ENCODE data around the gene RGL1.

DNA sequence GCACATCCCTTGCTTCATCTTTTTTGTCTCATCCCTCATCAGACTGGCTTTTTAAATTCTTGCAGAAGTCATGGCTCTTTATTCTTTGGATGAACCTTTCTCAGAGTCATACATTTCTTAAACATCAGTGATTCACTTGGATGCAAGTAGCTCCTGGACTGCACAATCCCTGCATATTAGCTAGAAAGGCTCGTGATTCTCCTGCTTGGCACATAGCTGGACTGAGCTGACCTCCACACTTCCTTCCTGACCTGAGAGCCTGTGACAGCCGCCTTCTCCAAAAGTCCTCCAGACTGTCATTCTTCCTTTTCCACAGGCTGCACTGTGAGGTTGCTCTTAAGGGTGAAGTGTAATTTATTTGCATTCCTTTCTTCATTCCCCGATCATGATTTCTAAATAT lies 109.4 kb downstream of the RGL1 start:
- TF ChIP-seq, protein P1, sequence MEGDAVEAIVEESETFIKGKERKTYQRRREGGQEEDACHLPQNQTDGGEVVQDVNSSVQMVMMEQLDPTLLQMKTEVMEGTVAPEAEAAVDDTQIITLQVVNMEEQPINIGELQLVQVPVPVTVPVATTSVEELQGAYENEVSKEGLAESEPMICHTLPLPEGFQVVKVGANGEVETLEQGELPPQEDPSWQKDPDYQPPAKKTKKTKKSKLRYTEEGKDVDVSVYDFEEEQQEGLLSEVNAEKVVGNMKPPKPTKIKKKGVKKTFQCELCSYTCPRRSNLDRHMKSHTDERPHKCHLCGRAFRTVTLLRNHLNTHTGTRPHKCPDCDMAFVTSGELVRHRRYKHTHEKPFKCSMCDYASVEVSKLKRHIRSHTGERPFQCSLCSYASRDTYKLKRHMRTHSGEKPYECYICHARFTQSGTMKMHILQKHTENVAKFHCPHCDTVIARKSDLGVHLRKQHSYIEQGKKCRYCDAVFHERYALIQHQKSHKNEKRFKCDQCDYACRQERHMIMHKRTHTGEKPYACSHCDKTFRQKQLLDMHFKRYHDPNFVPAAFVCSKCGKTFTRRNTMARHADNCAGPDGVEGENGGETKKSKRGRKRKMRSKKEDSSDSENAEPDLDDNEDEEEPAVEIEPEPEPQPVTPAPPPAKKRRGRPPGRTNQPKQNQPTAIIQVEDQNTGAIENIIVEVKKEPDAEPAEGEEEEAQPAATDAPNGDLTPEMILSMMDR (conservative IDR thresholded peaks at IDR 0.05; ENCODE audit: low read depth, low read length): no peak
- no peak for TF ChIP-seq EZH2 (IDR thresholded peaks at IDR 0.05; ENCODE audit: borderline replicate concordance, low read depth, low read length, poor library complexity, severe bottlenecking)

Measured in A673 (cell line).